ENCODE data around the gene PRRG2.

Gene PRRG2

DNA sequence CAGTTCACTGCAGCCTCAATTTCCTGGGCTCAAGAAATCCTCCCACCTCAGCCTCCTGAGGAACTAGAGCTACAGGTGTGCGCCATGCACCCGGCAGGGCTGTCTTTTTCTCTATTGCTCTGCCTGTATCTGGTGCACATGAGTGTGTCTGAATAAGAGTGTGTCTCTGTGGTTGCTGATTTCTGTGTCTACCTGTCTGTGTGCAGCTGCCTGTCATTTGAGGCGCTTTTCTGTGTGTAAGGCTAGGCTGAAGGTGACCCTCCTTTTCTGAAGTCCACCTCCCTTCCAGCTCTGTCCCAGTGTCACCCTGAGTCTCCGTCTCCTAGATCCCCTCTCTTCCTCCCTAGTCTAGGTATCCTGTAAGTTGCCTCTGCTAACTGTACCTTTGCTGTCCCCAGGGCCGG is 8.4 kb downstream of the PRRG2 start:
- peaks cover 23% of the 10 kb centered on the region for H3K4me1 ChIP-seq (ENCODE audit: insufficient read depth, low read length)
- no peak overlapping the region for H2AFZ ChIP-seq (ENCODE audit: low read depth, low read length)
- DNase-seq = no peak
- no peaks in the 10 kb centered on the region for H3K27me3 ChIP-seq (ENCODE audit: insufficient read depth, low read length, poor library complexity)
- no peak for ATAC-seq (ENCODE audit: insufficient read depth, low read depth)
- H3K79me2 ChIP-seq (ENCODE audit: insufficient read depth, low read length) = peaks cover 37% of the 10 kb centered on the region
- peak overlapping the region; percentile 35; the same call in 1 of the 2 replicates for H3K27ac ChIP-seq (ENCODE audit: low read length)
- peaks cover 19% of the 10 kb centered on the region for H3K36me3 ChIP-seq (ENCODE audit: insufficient read depth, low read length)
- no peaks in the 10 kb centered on the region for H3K9me3 ChIP-seq (ENCODE audit: insufficient read depth, low read length, severe bottlenecking)
- H3K4me2 ChIP-seq (ENCODE audit: insufficient read depth, low read length) = no peak overlapping the region
- no peak overlapping the region for H3K9ac ChIP-seq (ENCODE audit: low read depth, low read length)
- TF ChIP-seq EZH2 (IDR thresholded peaks at IDR 0.05; ENCODE audit: borderline replicate concordance, low read depth, low read length, severe bottlenecking) (no peak), CTCF (IDR thresholded peaks at IDR 0.05; ENCODE audit: borderline replicate concordance, extremely low read depth, low read length, poor library complexity, severe bottlenecking) (no peak)
- H4K20me1 ChIP-seq (ENCODE audit: insufficient read depth, low read length) = peaks cover 25% of the 10 kb centered on the region
- no peak overlapping the region for H3K4me3 ChIP-seq (ENCODE audit: low read depth in 1 of 2, low read length in 2 of 2)

DNA sequence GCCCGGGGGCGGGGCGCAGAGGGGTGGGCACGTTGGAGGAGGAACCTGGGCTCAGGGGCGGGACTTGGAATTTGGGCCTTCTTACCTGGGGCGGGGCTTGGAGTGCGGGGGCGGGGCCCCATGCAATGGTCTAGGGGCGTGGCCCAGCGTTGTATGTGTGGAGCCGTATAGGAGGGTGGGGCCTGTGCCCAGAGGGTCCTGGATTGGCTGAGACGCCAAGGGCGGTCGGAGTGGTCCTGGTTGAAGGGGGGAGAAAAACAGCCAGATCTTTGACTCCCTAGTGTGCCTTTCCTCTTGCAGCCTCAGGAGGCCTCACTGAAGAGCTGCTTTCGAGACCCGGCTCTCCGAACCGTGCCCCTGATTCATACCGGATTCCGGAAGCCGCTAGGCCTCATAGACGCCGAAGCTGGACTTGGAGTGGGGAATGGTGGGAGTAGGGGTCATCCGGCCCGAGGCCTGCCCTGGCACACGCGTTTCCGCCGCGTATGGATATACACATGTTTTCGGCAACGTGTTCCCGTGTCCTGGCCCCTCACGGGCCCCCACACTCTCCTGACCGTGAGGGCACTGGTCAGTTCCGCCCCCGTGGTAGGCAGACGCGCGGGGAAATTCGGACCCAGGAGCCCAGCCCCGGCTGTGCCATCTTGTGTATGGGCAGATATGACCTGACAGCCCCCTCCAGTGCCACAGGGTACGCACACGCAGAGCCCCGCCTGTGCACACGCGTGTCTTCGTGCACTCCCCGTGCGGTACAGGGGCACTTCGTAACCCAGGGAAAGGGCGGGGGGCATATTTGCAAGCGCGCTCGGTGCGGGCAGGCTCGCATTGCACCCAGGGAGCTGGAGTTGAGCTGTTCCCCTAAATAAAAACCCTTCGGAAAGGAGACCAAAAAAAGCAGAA is 9.2 kb downstream of the PRRG2 start:
- ATAC-seq (ENCODE audit: insufficient read depth, low read depth) = peak; percentile 87
- Histone ChIP-seq H3K4me2 (ENCODE audit: insufficient read depth, low read length) (peak overlapping the region; percentile 87), H2AFZ (ENCODE audit: low read depth, low read length) (peak overlapping the region; percentile 73), H3K27ac (ENCODE audit: low read length) (peak overlapping the region; percentile 94), H3K36me3 (ENCODE audit: insufficient read depth, low read length) (peaks cover 27% of the 10 kb centered on the region), H3K27me3 (ENCODE audit: insufficient read depth, low read length, poor library complexity) (no peaks in the 10 kb centered on the region), H3K4me1 (ENCODE audit: insufficient read depth, low read length) (peaks cover 23% of the 10 kb centered on the region), H3K9me3 (ENCODE audit: insufficient read depth, low read length, severe bottlenecking) (no peaks in the 10 kb centered on the region), H4K20me1 (ENCODE audit: insufficient read depth, low read length) (peaks cover 30% of the 10 kb centered on the region), H3K79me2 (ENCODE audit: insufficient read depth, low read length) (peaks cover 42% of the 10 kb centered on the region), H3K4me3 (ENCODE audit: low read depth in 1 of 2, low read length in 2 of 2) (peak overlapping the region; percentile 49 to 82), H3K9ac (ENCODE audit: low read depth, low read length) (peak overlapping the region; percentile 90)
- peak; percentile 36 for TF ChIP-seq CTCF (IDR thresholded peaks at IDR 0.05; ENCODE audit: borderline replicate concordance, extremely low read depth, low read length, poor library complexity, severe bottlenecking)
- TF ChIP-seq EZH2 (IDR thresholded peaks at IDR 0.05; ENCODE audit: borderline replicate concordance, low read depth, low read length, severe bottlenecking) = no peak
- DNase-seq = peak; percentile 99

- peak within 1 kb of the TSS; percentile 78 for H2AFZ ChIP-seq (ENCODE audit: low read depth, low read length)
- peaks cover 23% of the 10 kb centered on the region for H3K4me1 ChIP-seq (ENCODE audit: insufficient read depth, low read length)
- H3K4me3 ChIP-seq (ENCODE audit: low read depth in 1 of 2, low read length in 2 of 2) = peak within 1 kb of the TSS; percentile 97 to 100
- peaks cover 35% of the 10 kb centered on the region for H3K36me3 ChIP-seq (ENCODE audit: insufficient read depth, low read length)
- peak within 1 kb of the TSS; percentile 90 for H3K4me2 ChIP-seq (ENCODE audit: insufficient read depth, low read length)
- H3K9me3 ChIP-seq (ENCODE audit: insufficient read depth, low read length, severe bottlenecking) = no peaks in the 10 kb centered on the region
- H3K9ac ChIP-seq (ENCODE audit: low read depth, low read length) = peak within 1 kb of the TSS; percentile 90
- DNase-seq (peak; percentile 87), ATAC-seq (ENCODE audit: insufficient read depth, low read depth) (peak; percentile 32)
- peaks cover 47% of the 10 kb centered on the region for H3K79me2 ChIP-seq (ENCODE audit: insufficient read depth, low read length)
- H4K20me1 ChIP-seq (ENCODE audit: insufficient read depth, low read length) = peaks cover 38% of the 10 kb centered on the region
- no peaks in the 10 kb centered on the region for H3K27me3 ChIP-seq (ENCODE audit: insufficient read depth, low read length, poor library complexity)
- TF ChIP-seq EZH2 (IDR thresholded peaks at IDR 0.05; ENCODE audit: borderline replicate concordance, low read depth, low read length, severe bottlenecking) = no peak
- TF ChIP-seq CTCF (IDR thresholded peaks at IDR 0.05; ENCODE audit: borderline replicate concordance, extremely low read depth, low read length, poor library complexity, severe bottlenecking) = no peak
- peak within 1 kb of the TSS; percentile 94 for H3K27ac ChIP-seq (ENCODE audit: low read length)
Observed at GRCh38 chr19:49590971-49591730, 10.0 kb downstream of the PRRG2 start, which contains the start of gene PRR12. TSS of gene PRR12 (plus strand) at chr19:49591182. CDS start at chr19:49591655, 473 bp downstream.

Measured in DND-41 (cell line).